Activated T-helper 17 cell treated with anti-CD3 and anti-CD28 coated beads, Interleukin-2, amount 50 U/mL, for 72 hours (primary cell): Measurements from ENCODE around the gene HIVEP2. TPM values are rescaled to one million over a fixed set of nuclear protein-coding genes. Genes with fewer than 3 reads are reported as not detected.

Source experiments
- ATAC-seq: fragments of 150-1000 bp; cut with Tn5 transposase; replicated peaks from 2 replicates; pipeline ENCODE4 v1.10.0; 2021; ENCODE audit warnings: mild to moderate bottlenecking, moderate library complexity
- H3K27ac Mint-ChIP-seq: one replicate; pipeline ENCODE4 v1.8.0; 2022; ENCODE audit warnings: mixed read lengths
- H3K27me3 Mint-ChIP-seq: one replicate; pipeline ENCODE4 v1.8.0; 2022; ENCODE audit warnings: mixed read lengths
- H3K36me3 Mint-ChIP-seq: one replicate; pipeline ENCODE4 v1.8.0; 2022; ENCODE audit warnings: low read depth, mild to moderate bottlenecking, mixed read lengths
- H3K4me1 Mint-ChIP-seq: one replicate; pipeline ENCODE4 v1.8.0; 2022; ENCODE audit warnings: mixed read lengths
- H3K4me3 Mint-ChIP-seq: one replicate; pipeline ENCODE4 v1.8.0; 2022; ENCODE audit warnings: mild to moderate bottlenecking, mixed read lengths
- H3K9me3 Mint-ChIP-seq: one replicate; pipeline ENCODE4 v1.8.0; 2022; ENCODE audit warnings: mixed read lengths
- total RNA-seq, 2 donors: library from RNA; stranded (reverse); gene quantifications; one replicate each; pipeline ENCODE4 v1.2.3, GENCODE V29; 2022

HIVEP2 gene
- total RNA-seq, 2 donors from 2014 or later: 33.0 to 53.5 TPM

DNA sequence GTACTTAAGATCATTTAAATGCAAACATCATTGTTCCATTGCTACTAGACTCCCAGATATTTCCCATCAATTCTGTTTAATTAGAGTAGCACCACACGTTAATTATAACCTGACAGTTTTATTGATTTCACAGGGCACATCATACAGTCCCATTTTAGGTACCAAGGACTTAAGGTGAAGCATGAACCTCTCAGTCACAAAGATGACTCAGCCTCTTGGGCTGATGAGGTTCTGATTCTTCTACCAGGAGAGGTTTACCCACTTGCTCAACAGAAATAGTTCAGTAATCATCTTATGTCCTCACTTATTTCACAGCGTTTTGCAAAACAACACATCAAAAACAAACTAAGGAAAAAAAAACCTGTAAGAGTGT lies 98.5 kb downstream of the HIVEP2 start:
- peak; percentile 25 for ATAC-seq
- H3K4me3 Mint-ChIP-seq: peak overlapping the region; percentile 97
- H3K27ac Mint-ChIP-seq: peak overlapping the region; percentile 99
- H3K9me3 Mint-ChIP-seq: no peaks in the 10 kb centered on the region
- H3K4me1 Mint-ChIP-seq: peaks cover 67% of the 10 kb centered on the region
- peaks cover 36% of the 10 kb centered on the region for H3K36me3 Mint-ChIP-seq
- H3K27me3 Mint-ChIP-seq: no peaks in the 10 kb centered on the region

DNA sequence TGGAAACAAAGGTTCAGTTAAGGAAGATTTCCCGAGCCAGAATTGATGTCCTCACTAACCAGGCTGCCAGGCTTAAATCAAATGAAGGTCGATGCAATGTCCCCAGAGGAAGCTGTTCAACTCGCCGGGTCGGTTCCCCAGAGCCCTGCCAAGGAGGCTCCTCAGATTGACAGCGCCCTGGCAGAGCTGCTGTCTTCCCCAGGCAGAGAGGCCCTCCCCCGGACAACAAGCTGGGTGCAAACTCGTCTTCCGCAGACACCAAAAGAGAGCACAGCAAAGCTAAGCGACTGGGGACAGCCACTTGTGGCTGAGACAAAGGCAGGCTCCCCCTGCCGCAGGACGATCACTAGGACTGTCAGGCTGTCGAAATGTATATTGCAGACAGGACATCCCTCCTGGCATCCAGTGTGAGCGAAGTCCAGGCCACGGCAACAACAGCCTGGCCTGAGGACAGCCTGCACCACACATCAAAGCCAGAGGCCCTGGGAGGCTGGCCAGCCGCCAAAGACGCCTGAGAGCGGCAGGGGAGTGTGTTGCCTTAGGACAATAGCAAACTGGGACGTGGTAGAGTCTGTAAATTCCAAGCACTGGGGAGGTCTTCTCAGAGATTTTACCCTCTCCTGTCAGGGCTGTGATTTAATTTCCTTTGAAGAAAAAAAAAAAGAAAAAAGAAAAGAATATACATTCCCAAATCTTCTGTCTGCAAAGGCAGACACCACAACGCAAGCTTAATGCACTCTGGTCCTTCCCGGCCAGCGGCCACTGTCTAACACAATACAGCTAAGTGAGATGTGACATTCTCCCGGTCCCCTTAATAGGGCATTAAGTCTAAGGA lies 99.1 kb downstream of the HIVEP2 start:
- Mint-ChIP-seq H3K9me3 (no peaks in the 10 kb centered on the region), H3K27ac (peak overlapping the region; percentile 99), H3K4me3 (peak overlapping the region; percentile 97), H3K36me3 (peaks cover 41% of the 10 kb centered on the region), H3K27me3 (no peaks in the 10 kb centered on the region), H3K4me1 (peaks cover 66% of the 10 kb centered on the region)
- no peak for ATAC-seq

DNA sequence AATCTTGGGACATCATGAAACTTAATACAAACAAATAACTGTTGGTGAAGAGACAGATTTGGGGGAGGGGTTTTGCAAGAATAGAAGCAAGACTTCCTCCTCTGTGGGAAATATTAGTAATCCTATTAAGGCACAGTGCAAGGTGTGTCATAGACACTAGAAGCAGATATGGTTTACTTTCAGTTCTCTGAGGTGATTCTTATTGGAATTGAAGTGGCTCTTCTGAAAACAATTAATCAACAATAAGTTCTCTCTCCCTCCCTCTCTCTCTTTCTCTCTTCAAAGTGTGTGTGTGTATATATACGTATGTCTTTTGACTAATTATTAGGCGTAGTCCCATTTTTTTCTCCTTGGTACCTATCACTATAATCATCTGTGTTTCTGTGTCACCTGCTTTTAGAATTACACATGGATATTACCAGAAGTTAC lies 99.8 kb downstream of the HIVEP2 start:
- ATAC-seq: peak; percentile 38
- H3K4me3 Mint-ChIP-seq: peak overlapping the region; percentile 97
- H3K4me1 Mint-ChIP-seq: peaks cover 60% of the 10 kb centered on the region
- peaks cover 41% of the 10 kb centered on the region for H3K36me3 Mint-ChIP-seq
- no peaks in the 10 kb centered on the region for H3K27me3 Mint-ChIP-seq
- H3K9me3 Mint-ChIP-seq: no peaks in the 10 kb centered on the region
- peak overlapping the region; percentile 99 for H3K27ac Mint-ChIP-seq

DNA sequence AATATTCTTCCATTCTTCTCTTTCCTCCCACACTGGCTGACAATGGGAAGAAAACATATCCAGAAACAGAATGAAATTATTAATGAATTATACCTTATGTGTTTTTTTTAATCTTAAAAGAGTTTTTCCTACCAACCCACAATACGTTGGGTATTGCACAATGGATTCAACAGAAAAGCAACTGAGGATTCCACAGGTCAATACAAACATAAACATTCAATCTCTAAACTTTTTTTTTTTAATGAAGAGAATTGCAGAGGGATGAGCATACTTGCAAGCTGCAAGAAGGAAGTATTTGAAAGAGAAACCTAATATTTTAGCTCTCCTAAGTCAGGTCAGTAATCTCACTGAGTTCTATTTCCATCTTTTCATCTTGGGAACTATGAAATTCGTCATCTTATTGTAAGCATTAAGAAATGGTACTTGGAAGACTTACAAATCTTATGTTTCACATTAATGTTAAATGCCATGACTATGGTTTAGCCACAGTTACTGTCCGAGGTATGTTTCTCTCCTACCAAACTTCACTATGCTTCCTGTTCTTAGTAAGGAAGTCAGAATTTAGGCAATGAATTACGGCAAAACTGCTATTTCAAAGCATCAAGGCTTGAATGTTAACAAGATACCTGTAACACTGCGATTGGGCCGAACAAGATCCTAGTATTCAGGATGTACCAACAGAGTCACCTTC lies 100.8 kb downstream of the HIVEP2 start:
- H3K4me1 Mint-ChIP-seq: peaks cover 62% of the 10 kb centered on the region
- H3K9me3 Mint-ChIP-seq: no peaks in the 10 kb centered on the region
- H3K27ac Mint-ChIP-seq: peak overlapping the region; percentile 99
- ATAC-seq: no peak
- peaks cover 46% of the 10 kb centered on the region for H3K36me3 Mint-ChIP-seq
- peak overlapping the region; percentile 97 for H3K4me3 Mint-ChIP-seq
- no peaks in the 10 kb centered on the region for H3K27me3 Mint-ChIP-seq

DNA sequence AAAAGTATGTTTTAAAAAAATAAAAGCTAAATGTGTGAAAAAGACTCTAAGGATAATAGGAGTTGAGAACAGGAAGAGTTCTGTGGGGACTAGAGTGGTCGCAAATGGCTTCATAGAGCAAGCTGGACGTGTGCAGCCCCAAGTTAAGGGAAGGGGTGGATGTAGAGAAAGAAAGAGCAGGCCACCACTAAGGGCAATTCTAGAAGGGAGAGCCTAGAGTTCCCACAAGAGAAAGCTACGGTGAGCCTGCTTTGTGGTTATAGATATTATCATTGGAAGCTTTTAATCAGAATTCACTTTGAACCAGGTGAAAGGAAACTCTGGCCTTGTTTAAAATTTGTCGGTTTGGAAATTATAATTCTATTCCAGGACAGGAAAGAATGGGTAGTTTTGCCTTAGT lies 101.6 kb downstream of the HIVEP2 start:
- H3K36me3 Mint-ChIP-seq: peaks cover 51% of the 10 kb centered on the region
- peak; percentile 15 for ATAC-seq
- no peaks in the 10 kb centered on the region for H3K27me3 Mint-ChIP-seq
- H3K4me1 Mint-ChIP-seq: peaks cover 66% of the 10 kb centered on the region
- H3K4me3 Mint-ChIP-seq: peak overlapping the region; percentile 97
- H3K27ac Mint-ChIP-seq: peak overlapping the region; percentile 99
- H3K9me3 Mint-ChIP-seq: no peaks in the 10 kb centered on the region

DNA sequence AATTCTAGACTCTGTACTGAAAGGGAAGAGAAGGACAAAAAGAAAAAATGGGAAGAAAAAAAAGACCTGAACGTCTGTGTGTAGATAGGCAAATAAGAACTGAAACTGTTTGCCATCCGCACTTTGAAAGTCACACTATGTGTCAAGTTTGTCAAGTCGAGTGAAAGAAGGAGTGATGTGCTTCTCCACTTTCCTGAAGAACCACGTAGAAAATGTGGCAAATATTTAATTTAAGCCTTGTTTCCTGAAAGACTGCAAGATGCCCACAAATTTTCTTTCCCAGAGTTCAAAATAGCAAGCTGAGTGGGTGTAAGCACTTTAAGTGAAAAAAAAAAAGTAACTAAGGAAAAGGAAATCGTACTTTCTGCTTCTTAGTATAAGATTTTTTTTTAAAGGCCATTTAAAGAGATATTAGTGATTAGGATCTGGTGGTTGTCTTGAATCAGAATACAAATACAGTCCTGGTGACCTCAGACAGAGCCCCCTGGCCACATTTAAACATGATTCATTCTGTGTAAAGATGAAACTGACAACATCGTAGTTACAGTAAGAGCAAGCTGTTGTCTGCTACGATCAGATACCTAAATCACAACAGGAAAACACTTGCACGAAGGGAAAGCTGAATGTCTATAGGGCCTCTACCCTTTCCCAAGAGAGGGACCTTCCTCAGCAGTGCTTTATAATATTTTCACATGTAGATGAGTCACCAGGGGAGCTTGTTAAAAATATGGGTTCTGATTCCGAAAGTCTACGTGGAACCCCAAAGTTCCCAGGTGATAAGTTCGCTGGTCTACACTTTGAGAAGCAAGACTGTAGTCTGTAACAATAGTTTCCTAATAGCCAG lies 102.3 kb downstream of the HIVEP2 start:
- Mint-ChIP-seq H3K36me3 (peaks cover 52% of the 10 kb centered on the region), H3K27ac (peak overlapping the region; percentile 99), H3K27me3 (no peaks in the 10 kb centered on the region), H3K9me3 (no peaks in the 10 kb centered on the region), H3K4me1 (peaks cover 66% of the 10 kb centered on the region), H3K4me3 (peak overlapping the region; percentile 97)
- ATAC-seq: peak; percentile 76

DNA sequence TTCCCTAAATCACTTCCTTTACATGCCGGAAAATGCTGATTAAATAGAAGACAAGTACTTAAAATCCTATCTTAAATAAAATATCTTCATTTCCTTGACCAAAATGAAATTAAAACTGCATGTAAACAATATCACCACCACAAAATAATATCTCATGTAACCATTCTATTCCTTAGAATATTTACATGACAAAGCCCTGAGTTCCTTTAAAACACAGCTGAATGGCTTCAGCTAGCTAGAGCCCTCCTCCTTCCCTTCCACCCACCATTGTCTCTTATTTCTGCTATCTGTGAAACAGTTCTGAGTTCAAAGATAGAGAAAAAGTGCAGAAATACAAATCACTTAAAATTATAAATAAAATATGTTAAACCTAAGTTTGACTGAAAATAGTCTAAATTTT lies 103.1 kb downstream of the HIVEP2 start:
- peaks cover 56% of the 10 kb centered on the region for H3K36me3 Mint-ChIP-seq
- no peaks in the 10 kb centered on the region for H3K27me3 Mint-ChIP-seq
- peak overlapping the region; percentile 99 for H3K27ac Mint-ChIP-seq
- H3K4me3 Mint-ChIP-seq: peak overlapping the region; percentile 97
- ATAC-seq: no peak
- no peaks in the 10 kb centered on the region for H3K9me3 Mint-ChIP-seq
- peaks cover 69% of the 10 kb centered on the region for H3K4me1 Mint-ChIP-seq

DNA sequence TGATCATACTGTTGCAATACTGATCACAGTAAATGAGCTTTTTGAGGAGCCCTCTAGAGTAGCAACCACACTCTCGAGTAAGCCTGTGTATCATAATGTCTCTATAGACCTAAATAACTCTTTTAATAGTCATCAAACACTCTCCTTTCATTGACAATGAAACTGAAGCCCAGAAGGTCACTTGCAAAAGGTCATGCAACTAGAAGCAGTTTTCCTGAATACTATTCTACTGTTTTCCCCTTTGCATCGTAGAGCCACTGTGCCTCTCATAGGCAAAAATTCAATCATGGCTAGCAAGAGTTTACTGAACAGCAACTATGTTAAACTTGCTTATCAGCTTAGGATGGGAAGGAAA lies 105.3 kb downstream of the HIVEP2 start:
- H3K27me3 Mint-ChIP-seq: no peaks in the 10 kb centered on the region
- ATAC-seq: peak; percentile 21
- peak overlapping the region; percentile 85 for H3K4me3 Mint-ChIP-seq
- peaks cover 53% of the 10 kb centered on the region for H3K36me3 Mint-ChIP-seq
- H3K9me3 Mint-ChIP-seq: no peaks in the 10 kb centered on the region
- H3K4me1 Mint-ChIP-seq: peaks cover 65% of the 10 kb centered on the region
- H3K27ac Mint-ChIP-seq: peak overlapping the region; percentile 99

DNA sequence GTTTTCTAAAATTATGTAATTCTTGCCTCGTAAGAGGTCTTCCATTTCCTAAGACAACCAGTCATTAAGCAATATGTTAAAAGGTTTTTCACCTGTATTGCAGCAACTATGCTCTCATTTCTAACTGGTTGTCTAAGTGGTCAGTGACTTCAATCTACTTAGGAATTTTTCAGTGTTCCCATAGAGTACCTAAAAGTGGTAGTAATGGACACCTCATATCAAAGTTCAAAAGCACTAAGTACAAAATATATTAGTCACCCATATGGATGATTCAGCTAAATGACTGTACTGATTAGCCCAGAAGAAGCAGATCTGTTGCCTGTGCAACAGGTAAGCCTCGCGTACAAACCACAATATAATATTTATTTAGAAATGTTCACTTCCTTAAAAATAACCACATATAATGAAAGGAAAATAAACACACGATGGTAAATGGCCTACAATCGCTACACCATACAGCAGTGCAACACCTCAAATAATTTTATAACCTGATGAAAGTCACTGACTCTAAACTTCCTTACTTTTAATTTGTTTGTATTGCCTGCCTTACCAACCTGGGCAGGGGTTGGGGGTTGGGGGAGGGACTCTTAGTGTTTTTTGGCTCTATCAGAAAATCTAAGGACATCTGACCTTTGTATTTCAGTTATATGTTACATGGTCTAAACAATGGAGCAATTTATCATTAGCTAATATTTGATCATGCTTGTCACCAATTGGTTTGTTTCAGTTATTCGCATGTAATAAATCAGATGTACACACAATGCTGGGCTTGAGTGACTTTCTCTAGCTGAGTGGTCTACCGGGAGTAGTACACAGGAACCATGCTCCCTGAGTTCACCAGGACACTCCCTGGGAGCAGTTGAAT lies 105.9 kb downstream of the HIVEP2 start:
- ATAC-seq: peak; percentile 56
- H3K9me3 Mint-ChIP-seq: no peaks in the 10 kb centered on the region
- H3K27ac Mint-ChIP-seq: peak overlapping the region; percentile 99
- peaks cover 51% of the 10 kb centered on the region for H3K36me3 Mint-ChIP-seq
- peaks cover 59% of the 10 kb centered on the region for H3K4me1 Mint-ChIP-seq
- no peaks in the 10 kb centered on the region for H3K27me3 Mint-ChIP-seq
- peak overlapping the region; percentile 85 for H3K4me3 Mint-ChIP-seq

DNA sequence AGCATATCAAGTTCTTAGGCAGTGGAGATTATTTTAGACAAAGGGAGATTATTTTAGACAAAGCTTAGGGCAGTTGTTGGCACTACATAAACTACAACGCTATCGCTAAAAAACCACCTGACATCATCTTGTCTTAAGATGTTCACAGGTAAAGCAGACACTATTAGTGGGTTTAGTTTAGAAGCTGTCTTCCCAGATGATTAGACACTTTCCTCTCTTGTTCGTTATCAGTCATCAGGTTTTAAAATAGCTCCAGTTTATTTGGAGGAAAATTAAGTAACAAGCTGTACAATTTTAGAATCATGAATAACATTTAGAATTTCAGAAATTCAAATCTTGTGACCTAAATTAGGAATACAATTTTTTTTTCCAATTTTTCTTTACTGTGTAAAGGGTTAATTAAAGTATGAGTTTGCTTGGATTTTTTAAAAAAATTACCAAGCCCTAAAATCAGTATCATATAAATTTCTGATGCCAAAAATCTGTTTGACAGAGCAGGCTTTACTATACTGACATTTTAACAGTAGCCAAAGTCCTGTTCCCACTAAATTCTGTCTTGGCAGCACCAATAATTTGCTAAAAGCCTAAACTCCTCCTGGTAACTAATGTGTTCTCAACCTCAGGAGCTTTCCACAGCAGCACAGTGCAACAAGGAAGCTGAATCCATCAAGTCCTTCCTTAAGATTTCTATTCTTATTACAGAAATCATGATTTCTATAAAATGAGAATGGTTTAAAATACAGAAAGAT lies 109.0 kb downstream of the HIVEP2 start:
- Mint-ChIP-seq H3K36me3 (peaks cover 69% of the 10 kb centered on the region), H3K27me3 (no peaks in the 10 kb centered on the region), H3K4me1 (peaks cover 56% of the 10 kb centered on the region), H3K4me3 (peak overlapping the region; percentile 33), H3K9me3 (no peaks in the 10 kb centered on the region), H3K27ac (peak overlapping the region; percentile 47)
- ATAC-seq: no peak

DNA sequence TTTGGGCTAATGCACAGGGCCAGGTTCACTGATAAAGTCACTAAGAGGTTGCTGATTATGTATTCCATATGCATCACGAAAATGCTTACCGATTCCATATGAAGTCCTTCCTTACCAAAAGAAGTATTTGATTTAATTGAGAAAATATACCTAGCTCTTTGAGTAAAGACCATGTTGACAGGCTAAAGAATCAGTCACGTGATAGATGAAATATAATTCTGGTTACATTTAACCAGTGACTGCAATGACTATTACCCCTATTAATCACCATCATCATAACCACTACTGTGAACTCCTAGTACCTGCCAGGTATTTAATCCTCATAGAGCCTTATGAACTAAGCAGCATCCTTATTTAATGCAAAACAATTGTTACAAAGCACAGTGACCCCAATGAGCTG lies 110.1 kb downstream of the HIVEP2 start:
- peaks cover 63% of the 10 kb centered on the region for H3K4me1 Mint-ChIP-seq
- H3K4me3 Mint-ChIP-seq: peak overlapping the region; percentile 33
- no peaks in the 10 kb centered on the region for H3K9me3 Mint-ChIP-seq
- peaks cover 78% of the 10 kb centered on the region for H3K36me3 Mint-ChIP-seq
- H3K27me3 Mint-ChIP-seq: no peaks in the 10 kb centered on the region
- no peak for ATAC-seq
- H3K27ac Mint-ChIP-seq: peak overlapping the region; percentile 47

DNA sequence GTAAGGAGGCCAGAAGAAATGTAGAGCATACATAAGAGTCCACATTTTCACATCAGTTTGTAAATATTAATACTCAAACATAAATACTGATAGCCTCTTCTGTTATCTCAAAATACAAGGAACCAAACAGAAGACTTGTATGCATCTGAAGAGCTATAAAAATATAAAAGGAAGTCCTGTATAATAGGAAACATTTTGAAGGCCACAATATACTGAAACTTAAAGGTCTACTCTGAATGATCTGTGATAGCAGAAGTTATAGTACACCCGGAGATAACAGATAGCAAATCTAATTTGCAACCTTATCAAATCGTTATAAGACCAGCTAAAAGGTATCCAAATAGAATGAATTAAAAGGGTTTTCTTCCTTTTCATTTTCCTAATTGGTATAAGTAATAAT lies 111.2 kb downstream of the HIVEP2 start:
- H3K27ac Mint-ChIP-seq: peak overlapping the region; percentile 85
- H3K27me3 Mint-ChIP-seq: no peaks in the 10 kb centered on the region
- H3K9me3 Mint-ChIP-seq: no peaks in the 10 kb centered on the region
- ATAC-seq: no peak
- H3K36me3 Mint-ChIP-seq: peaks cover 84% of the 10 kb centered on the region
- peaks cover 60% of the 10 kb centered on the region for H3K4me1 Mint-ChIP-seq
- H3K4me3 Mint-ChIP-seq: peak overlapping the region; percentile 61

DNA sequence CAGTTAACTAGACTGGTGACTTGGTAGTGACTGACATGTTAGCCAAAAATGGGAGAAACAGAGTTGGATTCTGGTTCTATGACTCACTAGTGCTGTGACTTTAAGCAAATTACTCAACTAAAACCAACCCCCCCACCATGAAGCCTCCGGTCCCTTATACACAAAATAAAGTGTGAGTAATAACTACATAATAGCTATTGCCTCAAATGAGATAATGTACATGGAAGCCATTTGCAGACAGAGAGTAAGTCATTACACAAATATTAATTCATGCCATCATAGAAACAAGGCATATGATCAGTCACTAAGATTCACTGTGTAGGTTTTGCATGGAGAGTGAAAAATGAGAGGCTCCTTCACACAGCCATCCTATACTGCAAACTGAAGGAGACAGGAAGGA lies 111.9 kb downstream of the HIVEP2 start:
- ATAC-seq: peak; percentile 96
- H3K27ac Mint-ChIP-seq: peak overlapping the region; percentile 85
- H3K9me3 Mint-ChIP-seq: no peaks in the 10 kb centered on the region
- H3K4me1 Mint-ChIP-seq: peaks cover 58% of the 10 kb centered on the region
- H3K27me3 Mint-ChIP-seq: no peaks in the 10 kb centered on the region
- H3K36me3 Mint-ChIP-seq: peaks cover 87% of the 10 kb centered on the region
- H3K4me3 Mint-ChIP-seq: peak overlapping the region; percentile 61
